GM12865 (cell line): Measurements from ENCODE around the gene NETO2.
"Not testable (repeated sequence)": the region's sequence is repeated elsewhere in the genome, so short reads cannot be mapped to it uniquely, and the experiment has no call there.

ENCODE experiments used
- DNase-seq: peaks from one replicate; pipeline ENCODE4 v3.0.0; 2010; ENCODE audit warnings: low read depth
- H3K4me3 ChIP-seq: 2 replicates; pipeline ENCODE4 v1.5.1; 2011; ENCODE audit warnings: mild to moderate bottlenecking, low read depth, low read length, control low read depth
- TF ChIP-seq, protein P1 (sequence below): IDR thresholded peaks from 2 replicates; pipeline ENCODE4 v1.5.1; 2011; ENCODE audit warnings: low read length, control low read depth, low read depth, inconsistent platforms; ENCODE audit not compliant: insufficient read depth; ENCODE audit errors: missing control alignments

Gene NETO2

DNA sequence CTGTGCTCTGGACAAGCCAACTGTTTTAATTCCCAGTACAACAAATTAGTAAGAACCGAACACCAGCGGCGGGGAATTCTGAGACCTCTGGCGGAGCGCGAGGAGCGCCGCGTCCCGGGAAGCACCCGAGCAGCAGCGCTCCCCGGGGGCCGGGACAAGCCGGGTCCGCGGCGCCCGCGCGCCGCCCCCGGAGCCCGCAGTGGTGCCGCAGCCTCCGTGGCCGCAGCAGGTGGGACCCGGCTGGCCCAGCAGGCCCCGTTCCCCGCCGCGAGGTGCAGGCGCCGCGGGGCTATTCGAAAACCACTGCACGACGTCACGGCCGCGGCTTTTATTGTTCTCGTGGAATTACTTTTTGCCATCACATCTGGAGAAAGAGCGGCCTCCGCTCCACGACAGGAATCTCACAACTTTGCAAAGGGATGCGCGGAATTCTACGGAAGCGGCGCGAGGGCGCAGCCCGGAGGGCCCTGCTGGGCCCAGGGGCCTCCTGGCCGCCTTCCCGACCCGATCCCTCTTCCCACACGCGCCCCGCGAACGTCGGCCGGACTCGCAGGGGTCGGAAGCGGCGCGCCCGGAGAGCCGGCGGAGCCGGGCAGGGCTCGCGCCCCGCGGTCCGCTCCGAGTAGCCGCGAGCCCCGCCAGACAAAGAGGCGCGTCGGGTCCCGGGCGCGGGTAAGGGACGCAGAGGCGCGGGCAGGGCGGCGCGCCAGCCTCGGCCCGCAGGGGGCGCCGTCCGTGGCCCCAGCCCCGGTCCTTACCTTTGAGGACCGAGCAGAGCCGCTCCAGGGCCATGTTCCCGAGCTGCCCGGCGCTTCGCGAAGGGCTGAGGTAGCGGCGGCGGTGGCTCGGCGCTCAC lies 696 bp downstream of the NETO2 start:
- DNase-seq: peak; percentile 88
- H3K4me3 ChIP-seq: peak overlapping the region; percentile 94
- TF ChIP-seq, protein P1, sequence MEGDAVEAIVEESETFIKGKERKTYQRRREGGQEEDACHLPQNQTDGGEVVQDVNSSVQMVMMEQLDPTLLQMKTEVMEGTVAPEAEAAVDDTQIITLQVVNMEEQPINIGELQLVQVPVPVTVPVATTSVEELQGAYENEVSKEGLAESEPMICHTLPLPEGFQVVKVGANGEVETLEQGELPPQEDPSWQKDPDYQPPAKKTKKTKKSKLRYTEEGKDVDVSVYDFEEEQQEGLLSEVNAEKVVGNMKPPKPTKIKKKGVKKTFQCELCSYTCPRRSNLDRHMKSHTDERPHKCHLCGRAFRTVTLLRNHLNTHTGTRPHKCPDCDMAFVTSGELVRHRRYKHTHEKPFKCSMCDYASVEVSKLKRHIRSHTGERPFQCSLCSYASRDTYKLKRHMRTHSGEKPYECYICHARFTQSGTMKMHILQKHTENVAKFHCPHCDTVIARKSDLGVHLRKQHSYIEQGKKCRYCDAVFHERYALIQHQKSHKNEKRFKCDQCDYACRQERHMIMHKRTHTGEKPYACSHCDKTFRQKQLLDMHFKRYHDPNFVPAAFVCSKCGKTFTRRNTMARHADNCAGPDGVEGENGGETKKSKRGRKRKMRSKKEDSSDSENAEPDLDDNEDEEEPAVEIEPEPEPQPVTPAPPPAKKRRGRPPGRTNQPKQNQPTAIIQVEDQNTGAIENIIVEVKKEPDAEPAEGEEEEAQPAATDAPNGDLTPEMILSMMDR: peak; percentile 80

DNA sequence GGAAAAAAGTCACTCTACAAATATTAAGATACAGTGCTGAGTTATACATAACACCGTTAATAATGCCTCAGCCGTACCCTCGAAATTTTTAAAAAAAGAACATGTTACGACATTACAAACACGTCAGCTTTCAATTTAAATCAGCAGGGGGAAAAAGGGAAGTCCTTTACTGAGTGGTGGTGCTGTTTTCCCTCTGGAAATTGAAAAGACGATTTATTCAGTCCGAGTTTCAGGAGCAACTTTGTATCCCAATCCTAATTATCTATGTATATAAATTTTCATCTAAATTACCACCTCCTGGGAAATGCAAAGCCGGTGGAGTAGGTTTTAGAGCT lies 1.3 kb downstream of the NETO2 start:
- peak overlapping the region; percentile 94 for H3K4me3 ChIP-seq
- peak; percentile 41 for DNase-seq
- TF ChIP-seq, protein P1: no peak

DNA sequence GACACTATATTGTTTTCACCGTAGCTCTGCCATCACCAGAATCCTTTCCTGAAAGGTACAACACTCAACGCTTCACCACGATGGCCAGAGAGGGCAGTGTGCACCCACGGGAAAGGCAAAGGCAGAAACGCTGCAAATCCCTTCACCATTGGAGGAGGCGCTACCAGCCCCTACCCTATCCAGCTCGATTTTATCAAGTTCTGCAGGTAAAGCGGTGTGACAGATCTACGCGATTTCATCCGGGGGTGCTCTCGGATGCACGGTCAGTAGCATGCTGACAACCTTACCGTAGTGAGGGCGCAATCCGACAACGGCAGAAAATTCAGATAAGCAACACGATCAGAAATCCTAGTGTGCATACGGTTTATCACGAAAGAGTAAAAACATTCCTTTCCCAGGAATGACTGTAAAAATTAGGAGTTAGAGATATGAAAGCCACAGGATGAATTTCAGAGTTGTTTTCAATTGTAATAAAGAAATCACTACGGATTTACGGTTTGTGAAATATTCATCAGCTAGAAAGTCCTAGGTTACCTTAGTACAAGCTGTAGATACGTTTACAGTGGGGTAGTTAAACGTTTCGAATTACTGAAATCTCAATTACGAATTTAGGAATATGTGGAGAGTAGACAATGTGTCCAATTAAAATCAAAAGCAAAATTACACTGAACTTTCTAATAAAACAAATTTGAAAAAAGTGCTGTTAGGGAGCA lies 1.8 kb downstream of the NETO2 start:
- TF ChIP-seq, protein P1: peak; percentile 97
- H3K4me3 ChIP-seq: peak overlapping the region; percentile 94
- DNase-seq: peak; percentile 95

DNA sequence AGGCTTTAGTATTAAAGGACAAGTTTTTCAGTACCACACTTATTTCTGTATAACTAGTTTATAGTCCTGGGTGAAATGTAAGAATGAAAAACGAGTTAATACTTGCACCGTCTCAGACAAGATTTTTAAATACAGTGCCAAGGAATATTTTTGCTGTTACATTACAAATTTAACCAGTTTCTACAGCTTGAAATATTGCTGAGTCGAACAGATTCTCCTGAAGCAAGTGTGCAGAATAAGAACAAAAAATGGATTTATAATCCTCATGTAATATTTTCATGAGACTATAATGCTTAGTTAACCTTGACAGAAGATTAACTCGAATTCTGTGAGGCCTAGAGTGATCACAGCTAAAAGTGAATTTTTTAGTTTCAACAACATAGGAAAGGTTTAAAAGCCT lies 3.1 kb downstream of the NETO2 start:
- TF ChIP-seq, protein P1: no peak
- no peak for DNase-seq
- no peak overlapping the region for H3K4me3 ChIP-seq

DNA sequence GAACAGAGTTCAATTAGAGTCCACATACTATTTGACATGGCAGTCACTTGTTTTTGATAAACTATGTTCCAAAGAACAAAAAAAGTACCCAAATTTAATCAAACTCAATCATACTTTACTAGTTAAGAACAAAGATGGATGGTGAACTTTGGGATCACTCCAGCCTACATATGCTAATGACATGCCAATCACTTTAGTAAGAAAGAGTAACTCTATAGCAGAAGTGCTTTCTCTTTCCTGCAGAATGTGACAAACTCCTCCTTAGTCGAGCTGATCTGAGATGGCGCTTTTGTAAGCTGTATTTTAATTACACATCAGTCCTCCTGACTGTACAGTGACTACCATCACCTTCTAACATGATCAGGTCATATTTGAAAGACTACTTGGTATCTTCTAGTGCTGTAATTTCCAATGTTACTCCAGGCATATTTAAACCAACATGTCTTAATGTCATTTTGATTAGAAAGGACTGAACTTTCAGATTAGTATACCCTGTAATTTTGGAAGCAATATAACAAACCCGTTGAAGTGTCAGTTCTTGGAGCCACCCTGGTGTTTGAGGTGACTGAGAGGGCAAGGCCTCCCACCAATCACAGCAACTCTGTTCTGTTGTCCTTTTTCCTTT lies 4.1 kb downstream of the NETO2 start:
- TF ChIP-seq, protein P1: no peak
- DNase-seq: no peak
- no peak overlapping the region for H3K4me3 ChIP-seq

DNA sequence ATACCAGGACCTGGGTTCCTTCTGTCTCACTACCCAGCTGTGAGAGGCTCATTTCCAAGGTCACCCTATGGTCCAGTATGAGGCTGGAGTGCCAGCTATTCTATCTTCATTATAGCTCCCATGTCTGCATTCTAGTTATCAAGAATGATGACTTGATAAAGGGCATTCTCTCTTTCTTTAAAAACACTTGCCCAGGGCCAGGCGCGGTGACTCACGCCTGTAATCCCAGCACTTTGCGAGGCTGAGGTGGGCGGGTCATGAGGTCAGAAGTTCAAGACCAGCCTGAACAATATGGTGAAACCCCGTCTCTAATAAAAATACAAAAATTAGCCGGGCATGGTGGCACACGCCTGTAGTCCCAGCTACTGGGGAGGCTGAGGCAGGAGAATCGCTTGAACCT lies 5.8 kb downstream of the NETO2 start:
- not testable (repeated sequence) for H3K4me3 ChIP-seq, DNase-seq
